Measurements from ENCODE around the gene GAL3ST2.
"Not testable (repeated sequence)": the region's sequence is repeated elsewhere in the genome, so short reads cannot be mapped to it uniquely, and the experiment has no call there.

The GAL3ST2 gene

GRCh38 chr2:241776336-241777169 is at the start of gene GAL3ST2:
Gene GAL3ST2 (plus strand): TSS chr2:241776822. CDS start chr2:241776956, 134 bp downstream.
- DNase-seq: no peak

- DNase-seq: no peak
Measured at GRCh38 chr2:241728000-241728399, 48.6 kb upstream of the GAL3ST2 start.

- no peak for DNase-seq
Measured at GRCh38 chr2:241728627-241729026, 48.0 kb upstream of the GAL3ST2 start.

GRCh38 chr2:241729868-241730267 is 46.8 kb upstream of the GAL3ST2 start:
- DNase-seq: no peak

GRCh38 chr2:241730671-241731293 is 45.8 kb upstream of the GAL3ST2 start:
- DNase-seq: no peak

- not testable (repeated sequence) for DNase-seq
Measured at GRCh38 chr2:241732513-241733186, 44.0 kb upstream of the GAL3ST2 start.

GRCh38 chr2:241733391-241734207 is 43.0 kb upstream of the GAL3ST2 start:
- DNase-seq: no peak

GRCh38 chr2:241734208-241734466 is 42.5 kb upstream of the GAL3ST2 start:
- no peak for DNase-seq

- peak; percentile 75 for DNase-seq
Measured at GRCh38 chr2:241734467-241735208, 42.0 kb upstream of the GAL3ST2 start, which contains the start of gene D2HGDH. Gene D2HGDH (plus strand): TSS chr2:241734630. CDS start chr2:241735225, 595 bp downstream.

GRCh38 chr2:241736111-241736510 is 40.5 kb upstream of the GAL3ST2 start:
- no peak for DNase-seq

GRCh38 chr2:241738040-241738686 is 38.5 kb upstream of the GAL3ST2 start:
- no peak for DNase-seq

- DNase-seq: no peak
Measured at GRCh38 chr2:241739177-241739576, 37.4 kb upstream of the GAL3ST2 start.

GRCh38 chr2:241739651-241740050 is 37.0 kb upstream of the GAL3ST2 start:
- peak; percentile 58 for DNase-seq

GRCh38 chr2:241741016-241741415 is 35.6 kb upstream of the GAL3ST2 start:
- no peak for DNase-seq

GRCh38 chr2:241742320-241742939 is 34.2 kb upstream of the GAL3ST2 start:
- DNase-seq: no peak

- not testable (repeated sequence) for DNase-seq
Measured at GRCh38 chr2:241743008-241743407, 33.6 kb upstream of the GAL3ST2 start.

GRCh38 chr2:241743620-241744019 is 33.0 kb upstream of the GAL3ST2 start:
- DNase-seq: no peak

GRCh38 chr2:241744028-241744754 is 32.4 kb upstream of the GAL3ST2 start:
- DNase-seq: no peak

GRCh38 chr2:241745276-241745675 is 31.3 kb upstream of the GAL3ST2 start:
- DNase-seq: no peak

GRCh38 chr2:241746084-241746483 is 30.5 kb upstream of the GAL3ST2 start:
- DNase-seq: no peak

All from HCEC 1CT (cell line).